H1 (cell line): ENCODE data around the gene FPGS. TPM values are rescaled to one million over a fixed set of nuclear protein-coding genes. Genes with fewer than 3 reads are reported as not detected.

Experiments used
- CHD7 ChIP-seq: fragments of 300-600 bp; sonication (generic); IDR thresholded peaks from 2 replicates; pipeline ENCODE4 v1.7.1; 2012; ENCODE audit warnings: low read length, moderate library complexity, mild to moderate bottlenecking, inconsistent platforms; ENCODE audit not compliant: insufficient replicate concordance
- CREB1 ChIP-seq: IDR thresholded peaks from 2 replicates; pipeline ENCODE4 v1.6.1; 2012; ENCODE audit warnings: inconsistent platforms
- CTBP2 ChIP-seq: IDR thresholded peaks from 2 replicates; pipeline ENCODE4 v1.7.0; 2011; ENCODE audit warnings: borderline replicate concordance, mild to moderate bottlenecking, moderate library complexity, mixed read lengths, low read length; ENCODE audit not compliant: insufficient read depth, insufficient read length
- EGR1 ChIP-seq: IDR thresholded peaks from 2 replicates; pipeline ENCODE4 v1.6.1; 2011; ENCODE audit warnings: low read depth, low read length, borderline replicate concordance
- GTF2F1 ChIP-seq: IDR thresholded peaks from 2 replicates; pipeline ENCODE4 v1.6.1; 2012; ENCODE audit warnings: low read depth, low read length, improper control_type of control experiment, borderline replicate concordance
- JUND ChIP-seq: IDR thresholded peaks from 2 replicates; pipeline ENCODE4 v1.6.1; 2011; ENCODE audit warnings: mild to moderate bottlenecking, improper control_type of control experiment, low read length
- KDM1A ChIP-seq: fragments of 200-600, 300-600 bp; sonication (generic); IDR thresholded peaks from 2 replicates; pipeline ENCODE4 v1.7.1; 2016; ENCODE audit warnings: mild to moderate bottlenecking, low read length, borderline replicate concordance
- POLR2AphosphoS5 ChIP-seq: IDR thresholded peaks from 2 replicates; pipeline ENCODE4 v1.6.1; 2011; ENCODE audit warnings: low read depth, low read length
- POU5F1 ChIP-seq: IDR thresholded peaks from 2 replicates; pipeline ENCODE4 v1.6.1; 2011; ENCODE audit warnings: low read depth, mild to moderate bottlenecking, low read length, moderate library complexity
- RNF2 ChIP-seq: fragments of 200-900, 300-1000 bp; sonication (generic); IDR thresholded peaks from 2 replicates; pipeline ENCODE4 v1.7.1; 2016; ENCODE audit warnings: borderline replicate concordance, low read depth, mild to moderate bottlenecking, antibody characterized with exemption, low read length; ENCODE audit not compliant: poor library complexity, severe bottlenecking; ENCODE audit errors: missing control alignments
- ZNF274 ChIP-seq: IDR thresholded peaks from 2 replicates; pipeline ENCODE4 v1.7.0; 2012; ENCODE audit warnings: low read length, borderline replicate concordance; ENCODE audit errors: extremely low read depth
- polyA plus RNA-seq, 7 experiments: library from polyadenylated mRNA; depleted of rRNA in 3 of 7; stranded (reverse) in 5 of 7; unstranded in 2 of 7; fragments of >200 nt in 5 of 7; fragments of 200-250 nt in 2 of 7; gene quantifications; 1 replicate in 5 of 7; 2 replicates in 1 of 7; 4 replicates in 1 of 7; pipeline versions ENCODE4 v1.2.1 to v1.2.3, GENCODE V29; 2011 to 2013; ENCODE audit warnings: missing spikeins in 2 of 7, mixed read lengths in 2 of 7
- total RNA-seq: library from RNA; stranded (reverse); fragmentation: NEBNext Ultra II Directional; extraction: Animal tissue kit (Norgen Biotek cat#: 25700); gene quantifications from 2 replicates; pipeline ENCODE4 v1.2.1, GENCODE V29; 2021

Gene FPGS
- total and polyA plus RNA-seq, 2 of the 8 experiments (the other 6 are each of a cell fraction or from before 2014, with no cell fraction given): 62.4 to 83.0 TPM

DNA sequence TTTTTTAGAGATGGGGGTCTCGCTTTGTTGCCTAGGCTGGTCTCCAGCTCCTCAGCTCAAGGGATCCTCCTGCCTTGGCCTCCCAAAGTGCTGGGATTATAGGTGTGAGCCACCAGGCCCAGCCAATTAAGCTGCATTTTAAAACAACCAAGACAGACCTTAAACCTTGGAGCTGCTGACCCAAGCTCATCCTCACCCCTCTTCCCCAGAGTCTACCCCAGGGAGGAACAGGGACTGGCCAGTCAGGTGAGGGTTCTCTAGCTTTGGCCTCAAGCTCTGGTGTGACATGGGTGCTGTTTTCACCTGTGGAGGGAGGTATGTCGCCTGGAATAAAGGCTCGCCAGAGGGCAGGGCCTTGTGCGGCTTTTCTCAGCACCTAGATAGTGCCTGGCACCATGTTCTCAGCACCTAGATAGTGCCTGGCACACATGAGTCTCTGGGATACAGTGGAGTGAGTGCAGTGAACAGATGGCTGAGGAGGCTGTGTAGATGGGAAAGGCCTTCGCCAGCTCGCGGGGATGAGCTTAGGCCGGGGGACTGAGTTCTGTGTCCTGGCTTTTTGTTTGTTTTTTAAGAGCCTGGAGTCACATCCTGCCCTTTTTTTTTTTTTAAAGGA lies 9.5 kb upstream of the FPGS start (continued):
- TF ChIP-seq CHD7 (no peak), POLR2AphosphoS5 (peak; percentile 76; the same call in 1 of the 2 replicates), RNF2 (no peak), EGR1 (no peak), GTF2F1 (no peak), ZNF274 (no peak), KDM1A (no peak), JUND (no peak), POU5F1 (no peak), CREB1 (no peak), CTBP2 (no peak)
